ENCODE data around the gene C16orf46.

- TF ChIP-seq POLR2A (IDR thresholded peaks at IDR 0.05) (no peak), CTCF (IDR thresholded peaks at IDR 0.05) (no peak)
These were observed 34.2 kb downstream of the C16orf46 start for GRCh38 chr16:81042821-81043220.
